ENCODE results near the gene KLHL15.

DNA sequence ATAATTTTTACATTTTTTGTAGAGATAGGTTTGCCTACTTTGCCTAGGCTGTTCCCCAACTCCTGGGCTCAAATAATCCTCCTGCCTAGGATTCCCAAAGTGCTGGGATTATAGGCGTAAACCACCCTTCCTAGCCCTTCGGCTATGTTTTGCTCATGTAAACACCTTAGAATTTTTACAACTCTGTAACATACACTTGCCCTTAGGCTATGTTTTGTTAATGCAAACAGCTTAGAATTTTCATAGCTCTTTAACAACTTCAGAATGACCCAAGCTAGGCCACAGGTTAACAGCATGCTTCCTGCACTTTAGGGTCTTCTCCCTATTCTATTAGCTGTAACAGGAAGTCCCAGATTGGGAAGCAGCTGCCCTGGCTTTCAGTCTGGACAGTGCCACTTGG lies 24.2 kb downstream of the KLHL15 start:
- TF ChIP-seq, protein P1, sequence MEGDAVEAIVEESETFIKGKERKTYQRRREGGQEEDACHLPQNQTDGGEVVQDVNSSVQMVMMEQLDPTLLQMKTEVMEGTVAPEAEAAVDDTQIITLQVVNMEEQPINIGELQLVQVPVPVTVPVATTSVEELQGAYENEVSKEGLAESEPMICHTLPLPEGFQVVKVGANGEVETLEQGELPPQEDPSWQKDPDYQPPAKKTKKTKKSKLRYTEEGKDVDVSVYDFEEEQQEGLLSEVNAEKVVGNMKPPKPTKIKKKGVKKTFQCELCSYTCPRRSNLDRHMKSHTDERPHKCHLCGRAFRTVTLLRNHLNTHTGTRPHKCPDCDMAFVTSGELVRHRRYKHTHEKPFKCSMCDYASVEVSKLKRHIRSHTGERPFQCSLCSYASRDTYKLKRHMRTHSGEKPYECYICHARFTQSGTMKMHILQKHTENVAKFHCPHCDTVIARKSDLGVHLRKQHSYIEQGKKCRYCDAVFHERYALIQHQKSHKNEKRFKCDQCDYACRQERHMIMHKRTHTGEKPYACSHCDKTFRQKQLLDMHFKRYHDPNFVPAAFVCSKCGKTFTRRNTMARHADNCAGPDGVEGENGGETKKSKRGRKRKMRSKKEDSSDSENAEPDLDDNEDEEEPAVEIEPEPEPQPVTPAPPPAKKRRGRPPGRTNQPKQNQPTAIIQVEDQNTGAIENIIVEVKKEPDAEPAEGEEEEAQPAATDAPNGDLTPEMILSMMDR (IDR thresholded peaks at IDR 0.05), result no peak
- no peak for TF ChIP-seq POLR2A (IDR thresholded peaks at IDR 0.05)

Data from vagina (tissue), 2 donors.